ENCODE results near the gene TTI1.

Gene TTI1

DNA sequence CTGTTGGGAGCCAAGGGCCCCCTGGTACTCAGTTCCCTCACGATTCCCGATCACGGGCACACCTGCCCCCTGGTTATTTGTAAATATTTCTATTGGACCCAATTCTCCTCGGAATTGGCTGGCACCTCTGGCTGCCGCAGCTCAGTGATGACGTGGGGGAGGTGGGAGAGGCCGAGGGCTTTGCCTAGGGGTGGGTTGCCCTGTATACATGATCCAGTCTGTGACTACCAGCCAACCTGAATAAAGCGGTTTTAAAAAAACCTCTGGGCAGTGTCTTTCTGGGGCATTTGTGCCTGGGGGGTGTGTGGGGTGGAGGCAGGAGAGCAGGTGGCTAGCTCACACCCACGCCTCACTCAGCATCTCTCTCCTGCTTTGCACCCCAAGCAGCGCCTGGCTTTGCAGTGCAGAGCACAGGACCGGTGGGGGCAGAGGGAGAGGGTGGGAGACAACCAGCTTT is 88.1 kb downstream of the TTI1 start:
- H3K4me3 ChIP-seq (ENCODE audit: low read depth, low read length): peak overlapping the region; percentile 23
- DNase-seq (ENCODE audit: low read depth): no peak
- TF ChIP-seq, protein P1, sequence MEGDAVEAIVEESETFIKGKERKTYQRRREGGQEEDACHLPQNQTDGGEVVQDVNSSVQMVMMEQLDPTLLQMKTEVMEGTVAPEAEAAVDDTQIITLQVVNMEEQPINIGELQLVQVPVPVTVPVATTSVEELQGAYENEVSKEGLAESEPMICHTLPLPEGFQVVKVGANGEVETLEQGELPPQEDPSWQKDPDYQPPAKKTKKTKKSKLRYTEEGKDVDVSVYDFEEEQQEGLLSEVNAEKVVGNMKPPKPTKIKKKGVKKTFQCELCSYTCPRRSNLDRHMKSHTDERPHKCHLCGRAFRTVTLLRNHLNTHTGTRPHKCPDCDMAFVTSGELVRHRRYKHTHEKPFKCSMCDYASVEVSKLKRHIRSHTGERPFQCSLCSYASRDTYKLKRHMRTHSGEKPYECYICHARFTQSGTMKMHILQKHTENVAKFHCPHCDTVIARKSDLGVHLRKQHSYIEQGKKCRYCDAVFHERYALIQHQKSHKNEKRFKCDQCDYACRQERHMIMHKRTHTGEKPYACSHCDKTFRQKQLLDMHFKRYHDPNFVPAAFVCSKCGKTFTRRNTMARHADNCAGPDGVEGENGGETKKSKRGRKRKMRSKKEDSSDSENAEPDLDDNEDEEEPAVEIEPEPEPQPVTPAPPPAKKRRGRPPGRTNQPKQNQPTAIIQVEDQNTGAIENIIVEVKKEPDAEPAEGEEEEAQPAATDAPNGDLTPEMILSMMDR (IDR thresholded peaks at IDR 0.05; ENCODE audit: control insufficient read depth, extremely low read depth, insufficient read depth): no peak

- TF ChIP-seq, protein P1 (IDR thresholded peaks at IDR 0.05; ENCODE audit: control insufficient read depth, extremely low read depth, insufficient read depth): no peak
- DNase-seq (ENCODE audit: low read depth): no peak
- no peak overlapping the region for H3K4me3 ChIP-seq (ENCODE audit: low read depth, low read length)
Measured at GRCh38 chr20:37944456-37944981, 88.7 kb downstream of the TTI1 start.

GRCh38 chr20:37943501-37944455 is 89.5 kb downstream of the TTI1 start:
- no peak overlapping the region for H3K4me3 ChIP-seq (ENCODE audit: low read depth, low read length)
- DNase-seq (ENCODE audit: low read depth): no peak
- TF ChIP-seq, protein P1 (IDR thresholded peaks at IDR 0.05; ENCODE audit: control insufficient read depth, extremely low read depth, insufficient read depth): no peak

GRCh38 chr20:37943033-37943432 is 90.2 kb downstream of the TTI1 start:
- DNase-seq (ENCODE audit: low read depth): no peak
- no peak overlapping the region for H3K4me3 ChIP-seq (ENCODE audit: low read depth, low read length)
- TF ChIP-seq, protein P1 (IDR thresholded peaks at IDR 0.05; ENCODE audit: control insufficient read depth, extremely low read depth, insufficient read depth): no peak

DNA sequence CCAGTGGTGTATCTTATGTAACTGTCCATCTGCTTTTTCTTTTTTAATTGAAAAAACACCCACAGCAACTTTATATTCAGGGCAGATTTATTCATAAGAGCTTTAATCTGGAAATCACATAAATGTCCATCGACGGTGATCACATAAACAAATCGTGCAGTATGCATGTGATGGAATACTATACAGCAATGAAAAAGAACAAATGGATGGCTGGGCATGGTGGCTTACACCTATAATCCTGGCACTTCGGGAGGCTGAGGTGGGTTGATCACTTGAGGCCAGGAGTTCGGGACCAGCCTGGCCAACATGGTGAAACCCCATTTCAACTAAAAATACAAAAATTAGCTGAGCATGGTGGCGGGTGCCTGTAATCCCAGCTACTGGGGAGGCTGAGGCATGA is 91.3 kb downstream of the TTI1 start:
- DNase-seq (ENCODE audit: low read depth): no peak
- TF ChIP-seq, protein P1 (IDR thresholded peaks at IDR 0.05; ENCODE audit: control insufficient read depth, extremely low read depth, insufficient read depth): no peak
- H3K4me3 ChIP-seq (ENCODE audit: low read depth, low read length): no peak overlapping the region

DNA sequence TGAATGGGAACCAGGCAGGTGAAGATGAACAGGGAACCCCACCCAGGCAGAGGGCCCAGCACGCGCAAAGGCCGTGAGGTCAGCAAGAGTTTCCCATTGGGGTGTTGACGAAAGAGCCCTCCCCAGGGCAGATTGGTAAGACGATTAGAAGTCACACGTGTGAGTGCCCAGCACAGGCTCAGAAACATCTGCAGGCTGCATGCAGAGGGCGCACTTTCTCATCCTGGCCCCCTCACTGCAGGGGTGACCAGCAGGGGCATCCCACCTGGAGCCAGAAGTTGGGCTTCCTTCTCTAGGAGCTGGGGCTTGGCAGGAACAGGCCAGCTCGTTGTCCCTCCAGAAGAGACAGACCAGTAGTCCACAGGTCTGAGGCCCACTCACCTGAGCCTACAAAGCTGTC is 91.9 kb downstream of the TTI1 start:
- DNase-seq (ENCODE audit: low read depth): no peak
- H3K4me3 ChIP-seq (ENCODE audit: low read depth, low read length): no peak overlapping the region
- TF ChIP-seq, protein P1 (IDR thresholded peaks at IDR 0.05; ENCODE audit: control insufficient read depth, extremely low read depth, insufficient read depth): no peak
